Right atrium auricular region (tissue), 2 donors: ENCODE data around the gene SFXN3. TPM values are rescaled to one million over a fixed set of nuclear protein-coding genes. Genes with fewer than 3 reads are reported as not detected.
A peak's percentile ranks its signal among the peaks of the same experiment; 100 is the strongest.

Experiments
- DNase-seq: peaks from one replicate; pipeline ENCODE4 v3.0.0-alpha.2; 2019; ENCODE audit warnings: low spot score
- H3K27ac ChIP-seq, 2 donors: fragments of 200-600 bp; sonication (generic); 1 replicate in 1 of 2; 2 replicates in 1 of 2; pipeline ENCODE4 v1.5.1; 2016 to 2019
- H3K27me3 ChIP-seq, 2 donors: fragments of 200-600 bp; sonication (generic); one replicate each; pipeline versions ENCODE4 v1.5.1 to v1.6.0; 2017 to 2019
- H3K36me3 ChIP-seq: fragments of 200-600 bp; sonication (generic); one replicate; pipeline ENCODE4 v1.5.1; 2016
- H3K4me1 ChIP-seq, 2 donors: fragments of 200-600 bp; sonication (generic); one replicate each; pipeline versions ENCODE4 v1.5.1 to v1.6.0; 2017 to 2019
- H3K4me3 ChIP-seq, 2 donors: fragments of 200-600 bp; sonication (generic); 1 replicate in 1 of 2; 2 replicates in 1 of 2; pipeline ENCODE4 v1.5.1; 2017 to 2019; ENCODE audit warnings: mild to moderate bottlenecking in 1 of 2, moderate library complexity in 1 of 2
- H3K9me3 ChIP-seq, 2 donors: fragments of 200-600 bp; sonication (generic); one replicate each; pipeline ENCODE4 v1.5.1; 2019
- CTCF ChIP-seq, 2 donors: fragments of 200-600 bp; sonication (generic); IDR thresholded peaks; one replicate each; pipeline ENCODE4 v1.5.1; 2019; ENCODE audit warnings: antibody characterized with exemption in 2 of 2
- total RNA-seq, 2 donors: library from RNA; depleted of rRNA; stranded (reverse); fragments of >200 nt; gene quantifications; one replicate each; pipeline ENCODE4 v1.1.0, GENCODE V29; 2016

Gene SFXN3
- total RNA-seq, 2 donors from 2014 or later, result 16.4 to 42.9 TPM

GRCh38 chr10:101071267-101071884 lies 40.3 kb downstream of the SFXN3 start:
- no peaks in the 10 kb centered on the region for H3K9me3 ChIP-seq
- TF ChIP-seq CTCF (IDR thresholded peaks at IDR 0.05), result no peak
- H3K4me3 ChIP-seq, result no peak overlapping the region
- H3K27ac ChIP-seq, result no peak overlapping the region
- H3K27me3 ChIP-seq, result peaks cover 0 to 7% of the 10 kb centered on the region in 2 donors
- no peaks in the 10 kb centered on the region for H3K36me3 ChIP-seq
- peaks cover 0 to 15% of the 10 kb centered on the region in 2 donors for H3K4me1 ChIP-seq
- DNase-seq, result peak; percentile 77

- no peak for DNase-seq
- Histone ChIP-seq H3K27me3 (peaks cover 0 to 7% of the 10 kb centered on the region in 2 donors), H3K36me3 (no peaks in the 10 kb centered on the region), H3K9me3 (no peaks in the 10 kb centered on the region), H3K27ac (no peak overlapping the region), H3K4me3 (no peak overlapping the region), H3K4me1 (peaks cover 0 to 9% of the 10 kb centered on the region in 2 donors)
- TF ChIP-seq CTCF (IDR thresholded peaks at IDR 0.05), result no peak
Observed at GRCh38 chr10:101071885-101072433, 40.9 kb downstream of the SFXN3 start.

- H3K4me3 ChIP-seq, result no peak overlapping the region
- no peaks in the 10 kb centered on the region for H3K9me3 ChIP-seq
- H3K4me1 ChIP-seq, result no peaks in the 10 kb centered on the region
- H3K27ac ChIP-seq, result no peak overlapping the region
- peaks cover 0 to 7% of the 10 kb centered on the region in 2 donors for H3K27me3 ChIP-seq
- no peaks in the 10 kb centered on the region for H3K36me3 ChIP-seq
- no peak for DNase-seq
- TF ChIP-seq CTCF (IDR thresholded peaks at IDR 0.05), result no peak
Observed at GRCh38 chr10:101072923-101073322, 41.9 kb downstream of the SFXN3 start.

GRCh38 chr10:101073631-101074030 lies 42.6 kb downstream of the SFXN3 start:
- DNase-seq, result no peak

GRCh38 chr10:101075775-101076174 lies 44.7 kb downstream of the SFXN3 start:
- TF ChIP-seq CTCF (IDR thresholded peaks at IDR 0.05), result no peak
- no peak overlapping the region for H3K4me3 ChIP-seq
- no peaks in the 10 kb centered on the region for H3K9me3 ChIP-seq
- DNase-seq, result no peak
- peaks cover 0 to 7% of the 10 kb centered on the region in 2 donors for H3K27me3 ChIP-seq
- H3K27ac ChIP-seq, result no peak overlapping the region
- H3K4me1 ChIP-seq, result no peaks in the 10 kb centered on the region
- H3K36me3 ChIP-seq, result no peaks in the 10 kb centered on the region

More at GRCh38 chr10:101073631-101074030, 42.6 kb downstream of the SFXN3 start:
- Histone ChIP-seq H3K4me1 (no peaks in the 10 kb centered on the region), H3K4me3 (no peak overlapping the region), H3K9me3 (no peaks in the 10 kb centered on the region), H3K27ac (no peak overlapping the region), H3K27me3 (peaks cover 0 to 7% of the 10 kb centered on the region in 2 donors), H3K36me3 (no peaks in the 10 kb centered on the region)
- TF ChIP-seq CTCF (IDR thresholded peaks at IDR 0.05), result no peak
